Measurements from ENCODE around the gene PRSS22.

PRSS22 gene

GRCh38 chr16:2857451-2858244 lies at the start of gene PRSS22:
Gene PRSS22 (minus strand): TSS chr16:2858170. CDS start chr16:2858104, 66 bp downstream.
- peak; percentile 28 for DNase-seq

DNA sequence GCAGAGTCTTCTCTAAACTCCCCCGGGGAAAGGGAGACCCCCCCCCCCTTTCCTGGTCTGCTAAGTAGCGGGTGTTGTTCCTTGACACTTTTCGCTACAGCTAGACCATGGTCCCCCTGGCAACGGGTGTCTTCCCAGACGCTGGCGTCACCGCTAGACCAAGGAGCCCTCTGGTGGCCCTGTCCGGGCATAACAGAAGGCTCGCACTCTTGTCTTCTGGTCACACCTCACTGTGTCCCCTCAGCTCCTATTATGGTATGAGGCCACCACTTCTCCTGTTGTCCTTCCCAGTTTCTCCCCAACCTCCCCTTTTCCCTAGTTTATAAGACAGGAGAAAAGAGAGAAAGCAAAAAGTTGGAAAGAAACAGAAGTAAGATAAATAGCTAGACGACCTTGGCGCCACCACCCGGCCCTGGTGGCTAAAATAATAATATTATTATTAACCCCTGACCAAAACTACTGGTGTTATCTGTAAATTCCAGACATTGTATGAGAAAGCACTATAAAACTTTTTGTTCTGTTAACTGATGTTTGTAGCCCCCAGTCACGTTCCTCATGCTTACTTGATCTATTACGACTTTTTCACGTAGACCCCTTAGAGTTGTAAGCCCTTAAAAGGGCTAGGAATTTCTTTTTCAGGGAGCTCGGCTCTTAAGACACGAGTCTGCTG lies 49.2 kb upstream of the PRSS22 start:
- peak; percentile 60 for DNase-seq

DNA sequence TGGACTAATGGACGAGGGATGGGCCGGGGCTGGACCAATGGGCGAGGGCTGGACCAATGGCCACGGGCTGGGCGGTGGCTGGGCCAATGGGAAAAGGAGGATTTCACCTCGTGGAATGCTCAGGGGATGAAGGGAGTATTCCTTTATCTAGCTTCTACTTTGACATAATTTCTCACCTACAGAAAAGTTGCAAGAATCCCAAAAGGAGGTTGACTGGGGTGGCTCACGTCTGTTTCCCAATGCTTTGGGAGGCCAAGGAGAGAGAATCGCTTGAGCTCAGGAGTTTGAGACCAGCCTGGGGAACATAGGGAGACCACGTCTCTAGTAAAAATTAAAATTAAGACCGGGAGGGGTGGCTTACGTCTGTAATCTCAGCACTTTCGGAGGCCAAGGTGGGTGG lies 48.0 kb upstream of the PRSS22 start:
- no peak for DNase-seq

- DNase-seq = peak; percentile 100
Measured at GRCh38 chr16:2905241-2905987, 47.4 kb upstream of the PRSS22 start.

- DNase-seq = no peak
Measured at GRCh38 chr16:2904922-2905240, 46.9 kb upstream of the PRSS22 start.

DNA sequence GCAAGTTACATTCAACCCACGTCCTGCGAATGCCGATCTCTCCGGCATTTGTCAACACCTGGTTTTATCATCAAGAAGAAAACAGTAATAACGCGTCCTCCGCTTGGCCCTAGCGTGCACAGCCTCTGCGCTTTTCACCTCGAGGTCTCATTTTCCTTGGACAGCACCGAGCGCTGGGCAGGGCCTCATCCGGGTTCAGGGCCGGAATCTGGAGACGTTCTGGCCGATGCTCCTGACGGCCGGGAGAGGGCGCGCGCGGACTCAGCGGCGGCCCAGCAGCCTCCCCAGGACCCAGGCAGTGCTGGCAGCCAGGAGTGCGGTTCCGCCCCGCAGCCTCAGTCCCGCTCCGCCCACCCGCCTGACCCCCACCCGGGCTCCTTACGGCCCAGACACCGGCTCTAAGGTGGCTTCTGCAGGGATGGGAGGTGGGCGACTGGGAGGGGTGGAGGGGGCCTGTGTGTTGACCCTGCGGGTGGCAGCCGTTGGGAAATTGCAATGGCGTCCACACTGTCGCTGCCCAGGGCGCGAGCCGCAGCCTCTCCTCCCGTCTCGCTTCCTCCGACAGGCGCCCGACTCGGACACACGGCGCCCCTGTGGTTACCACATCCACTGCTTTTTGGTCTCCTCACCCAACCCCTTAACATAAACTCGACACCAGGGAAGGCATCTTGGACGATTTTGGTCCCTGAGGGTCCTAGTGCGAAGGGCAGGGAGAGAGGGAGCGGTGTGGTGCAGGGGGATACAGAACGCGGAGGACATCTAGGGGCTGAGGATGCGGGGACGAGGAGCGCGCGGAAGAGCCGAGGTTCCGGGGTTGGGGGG lies 46.3 kb upstream of the PRSS22 start:
- peak; percentile 92 for DNase-seq

DNA sequence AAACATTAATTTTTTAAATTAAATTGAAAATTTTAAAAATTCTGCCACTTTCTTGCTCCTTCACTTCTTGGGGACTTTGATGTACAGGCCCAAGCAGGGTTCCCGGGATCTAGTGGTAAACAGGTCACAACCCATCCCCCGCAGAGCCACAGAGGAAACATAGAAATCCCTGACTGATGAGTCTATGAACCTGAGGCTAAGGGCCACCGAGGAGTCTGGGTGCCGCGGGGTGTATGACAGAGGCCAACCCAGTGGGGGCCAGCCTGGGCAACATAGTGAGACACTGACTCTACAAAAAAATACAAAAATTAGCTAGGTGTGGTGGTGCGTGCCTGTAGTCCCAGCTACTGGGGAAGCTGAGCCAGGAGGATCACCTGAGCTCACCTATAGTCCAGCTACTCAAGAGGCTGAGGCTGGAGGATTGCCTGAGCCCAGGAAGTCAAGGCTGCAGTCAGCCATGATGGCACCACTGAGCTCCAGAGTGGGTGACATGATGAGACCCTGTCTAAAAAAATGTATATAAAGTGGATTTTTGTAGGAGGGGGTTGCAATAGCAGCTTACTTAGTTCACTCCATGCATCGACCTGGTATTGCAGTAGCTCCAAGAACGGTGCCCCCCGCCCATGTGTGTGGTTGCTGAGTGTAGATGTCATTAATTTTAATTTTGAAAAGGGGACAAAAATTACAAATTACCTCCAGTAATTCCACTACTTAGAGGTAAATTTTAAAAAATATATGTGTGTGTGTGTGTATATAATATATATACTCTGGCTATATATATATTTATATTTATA lies 44.6 kb upstream of the PRSS22 start:
- DNase-seq = no peak

DNA sequence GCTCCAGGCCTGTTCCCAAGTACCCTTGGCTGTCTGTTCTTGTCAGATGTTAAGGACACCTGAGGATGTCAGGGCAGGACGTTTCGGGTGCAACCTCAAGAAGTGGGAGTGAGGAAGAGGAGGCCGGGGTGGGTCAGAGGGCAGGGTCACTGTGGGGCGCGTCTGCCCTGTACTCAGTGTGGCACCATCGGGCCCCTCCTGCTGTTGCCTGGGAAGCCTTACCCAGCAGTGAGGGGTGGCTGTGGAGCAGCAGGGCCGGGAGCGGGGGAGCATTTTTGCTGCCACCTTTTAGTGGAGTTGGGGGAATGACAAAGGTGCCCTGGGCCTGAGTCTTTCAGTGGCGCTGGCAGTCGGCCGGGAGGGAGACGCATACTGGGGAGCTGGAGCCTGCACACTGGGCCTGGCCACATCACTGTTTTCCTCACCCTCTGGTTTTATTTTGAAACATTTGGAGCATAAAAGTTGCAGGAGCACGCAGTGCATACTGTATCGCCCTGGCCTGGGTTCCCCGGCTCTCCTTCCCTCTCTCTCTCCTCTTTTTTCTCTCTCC lies 42.6 kb upstream of the PRSS22 start:
- no peak for DNase-seq

GRCh38 chr16:2899564-2900072 lies 41.6 kb upstream of the PRSS22 start:
- no peak for DNase-seq

DNA sequence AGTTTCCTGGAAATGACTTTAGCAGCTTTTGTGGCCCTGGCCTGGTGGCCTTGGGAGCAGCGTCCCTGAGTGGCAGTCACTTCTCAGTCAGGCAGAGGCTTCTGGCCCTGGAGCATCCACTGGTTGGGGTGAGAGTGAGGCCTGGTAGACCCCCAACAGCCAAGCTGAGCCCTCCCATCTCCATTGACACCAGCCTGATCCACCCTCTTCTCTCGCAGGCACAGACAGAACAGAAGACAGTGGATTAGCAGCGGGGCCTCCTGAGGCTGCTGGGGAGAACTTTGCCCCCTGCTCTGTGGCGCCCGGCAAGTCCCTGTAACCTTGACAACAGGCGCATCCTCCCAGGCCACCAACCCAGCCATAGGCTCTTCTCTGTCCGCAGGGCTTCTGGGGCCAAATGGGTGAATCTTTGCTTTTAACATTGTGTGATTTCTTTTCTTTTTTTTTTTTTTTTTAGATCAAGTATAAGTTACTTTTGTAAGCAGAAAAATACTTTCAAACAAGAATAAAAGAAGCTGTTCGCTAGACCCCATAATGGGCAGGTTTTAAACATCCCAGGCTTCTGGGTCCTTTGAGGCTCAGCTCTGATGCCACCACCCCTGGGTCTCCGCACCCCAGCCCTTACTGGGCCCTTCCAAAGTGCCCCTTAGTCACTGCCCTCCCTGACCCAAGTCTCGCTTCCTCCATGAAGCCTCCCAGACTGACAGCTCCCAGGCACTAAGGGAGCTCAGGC lies 41.0 kb upstream of the PRSS22 start:
- DNase-seq = no peak

DNA sequence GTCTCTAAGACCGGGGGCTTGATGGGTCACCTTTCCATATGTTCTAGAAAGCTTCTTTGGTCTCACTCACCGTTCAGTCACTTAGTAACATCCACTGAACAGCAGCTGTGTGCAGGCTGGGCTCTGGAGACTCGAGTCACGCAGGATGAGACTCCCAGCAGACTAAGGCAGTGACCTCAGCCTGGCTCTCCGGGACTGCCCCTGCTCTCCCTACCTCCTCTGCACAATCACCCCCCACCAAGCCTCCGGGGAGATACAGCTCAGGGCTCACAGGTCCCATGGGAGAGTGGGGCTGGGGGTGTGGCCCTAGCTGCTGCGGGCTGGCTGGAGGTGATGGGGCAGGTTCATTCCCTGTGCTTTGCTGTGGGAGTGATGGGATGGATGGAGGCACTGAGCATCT lies 39.1 kb upstream of the PRSS22 start:
- DNase-seq = no peak

GRCh38 chr16:2896480-2897010 lies 38.6 kb upstream of the PRSS22 start:
- DNase-seq = no peak

DNA sequence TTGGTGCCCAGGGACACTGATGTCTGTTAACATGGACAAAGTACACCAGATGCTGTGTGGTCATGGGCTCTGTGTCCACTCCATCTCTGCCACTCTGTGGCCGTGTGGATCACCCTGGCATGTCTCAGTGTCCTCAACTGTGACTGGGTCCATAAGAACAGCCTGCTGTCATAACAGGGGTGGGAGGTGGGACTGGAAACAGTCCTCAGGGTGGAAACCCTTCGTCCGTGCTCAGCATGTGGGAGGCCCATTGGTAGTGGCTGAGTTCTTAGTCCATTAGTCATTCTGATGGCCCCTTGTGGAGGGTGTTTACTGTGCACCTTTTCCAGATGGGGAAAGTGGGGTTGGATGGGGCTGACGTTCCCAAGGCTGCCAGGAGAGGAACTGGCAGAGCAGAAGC lies 37.8 kb upstream of the PRSS22 start:
- no peak for DNase-seq

- no peak for DNase-seq
Measured at GRCh38 chr16:2894231-2894630, 36.3 kb upstream of the PRSS22 start.

GRCh38 chr16:2884041-2884451 lies 26.1 kb upstream of the PRSS22 start:
- DNase-seq = no peak

DNA sequence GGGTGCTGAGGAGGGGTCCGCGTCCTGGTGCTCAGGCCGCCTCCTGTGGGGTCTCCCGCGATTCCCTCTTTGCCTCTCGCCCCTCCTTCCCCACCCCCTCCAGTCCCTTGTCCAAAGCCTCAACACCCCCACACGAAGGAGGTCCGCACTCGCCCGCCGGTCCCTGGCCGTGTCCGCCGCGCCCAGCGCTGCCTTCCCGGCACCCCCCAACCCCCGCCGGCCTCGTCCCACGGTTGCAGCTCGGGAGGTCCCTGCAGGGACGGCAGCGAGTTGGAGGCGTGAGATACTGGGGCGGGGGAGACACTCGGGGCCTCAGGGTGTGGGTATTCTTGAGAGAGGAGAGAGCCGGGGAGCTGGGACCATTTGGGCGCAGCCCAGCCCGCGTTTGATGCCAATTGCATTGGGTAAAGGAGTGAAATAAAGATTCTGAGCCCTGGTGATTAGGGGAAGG lies 25.5 kb upstream of the PRSS22 start:
- peak; percentile 15 for DNase-seq

GRCh38 chr16:2882650-2883457 lies 24.9 kb upstream of the PRSS22 start, which contains the start of gene FLYWCH2:
Gene FLYWCH2 (plus strand): TSS chr16:2883215. CDS start chr16:2896450, 13,235 bp downstream.
- DNase-seq = peak; percentile 98

GRCh38 chr16:2881783-2882649 lies 24.0 kb upstream of the PRSS22 start:
- peak; percentile 27 for DNase-seq
